Measurements from ENCODE around the gene PTPN20.
"Not testable (repeated sequence)": the region's sequence is repeated elsewhere in the genome, so short reads cannot be mapped to it uniquely, and the experiment has no call there.

GRCh38 chr10:46871583-46871982 is 39.6 kb upstream of the PTPN20 start:
- not testable (repeated sequence) for TF ChIP-seq CTCF, EP300, POLR2A (IDR thresholded peaks at IDR 0.05)

Data from tibial nerve (tissue), 4 donors.